HG03565 (cell line): ENCODE measurements around the gene TATDN2.
"Not testable (repeated sequence)": the region's sequence is repeated elsewhere in the genome, so short reads cannot be mapped to it uniquely, and the experiment has no call there.

Experiments
- ATAC-seq: cut with Tn5 transposase; IDR thresholded peaks from one replicate; pipeline ENCODE4 v1.9.1; 2021; ENCODE audit warnings: mild to moderate bottlenecking, moderate library complexity; ENCODE audit not compliant: unreplicated experiment

TATDN2 gene

DNA sequence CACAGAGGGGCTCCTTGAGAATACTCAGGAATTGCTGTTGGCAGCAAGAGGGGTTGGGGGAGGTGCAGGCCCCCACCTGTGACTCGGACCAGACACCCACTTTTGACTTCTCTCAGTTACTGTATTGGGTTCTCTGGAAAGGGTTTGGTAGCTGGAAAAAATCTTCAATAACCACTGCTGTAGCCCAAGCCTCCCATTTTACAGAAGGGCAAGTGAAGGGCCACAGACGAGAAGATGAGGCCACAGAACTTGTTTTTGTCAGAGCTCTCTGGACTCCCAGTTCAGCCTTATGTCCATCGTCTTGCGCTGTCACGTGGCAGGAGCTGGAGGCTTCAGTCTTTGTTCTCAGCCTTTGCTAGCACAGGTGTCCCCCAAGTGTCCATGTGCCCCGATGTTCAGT lies 12.7 kb upstream of the TATDN2 start:
- ATAC-seq, result no peak

GRCh38 chr3:10238345-10239183 lies 9.7 kb upstream of the TATDN2 start:
- no peak for ATAC-seq

- ATAC-seq, result no peak
Observed at GRCh38 chr3:10240799-10241198, 7.5 kb upstream of the TATDN2 start.

- ATAC-seq, result no peak
Observed at GRCh38 chr3:10242182-10243065, 5.8 kb upstream of the TATDN2 start.

- no peak for ATAC-seq
Observed at GRCh38 chr3:10244009-10244408, 4.2 kb upstream of the TATDN2 start.

DNA sequence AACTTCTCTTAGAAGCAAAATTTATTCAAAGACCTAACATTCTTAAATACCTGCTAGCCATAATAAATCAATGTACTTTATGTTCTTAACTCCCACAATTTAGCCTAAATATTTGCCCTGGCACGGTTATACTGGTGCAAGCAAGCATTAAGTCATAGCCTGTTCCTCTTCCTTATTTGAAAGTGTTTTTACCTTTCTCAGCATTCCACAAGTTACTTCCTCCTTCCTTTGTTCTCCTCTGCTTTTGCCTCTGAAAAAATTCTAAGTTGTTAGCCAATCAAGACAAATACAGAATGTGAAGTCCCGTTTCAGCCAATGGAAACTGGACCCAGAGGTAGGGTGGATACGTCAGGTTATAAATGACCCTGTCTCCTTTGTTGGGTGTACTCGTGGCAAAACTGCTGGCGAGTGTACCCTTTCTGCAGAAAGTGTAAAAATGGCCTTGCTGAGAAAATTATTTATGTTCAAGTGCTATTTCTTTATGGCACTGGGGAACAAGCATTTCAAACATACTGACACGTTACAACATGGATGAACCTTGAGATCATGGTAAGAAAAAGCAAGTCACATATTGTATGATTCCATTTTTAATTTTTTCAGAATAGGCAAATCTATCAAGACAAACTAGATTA lies 3.1 kb upstream of the TATDN2 start:
- no peak for ATAC-seq

GRCh38 chr3:10247679-10248183 lies 528 bp upstream of the TATDN2 start:
- no peak for ATAC-seq

GRCh38 chr3:10248984-10249748 lies 907 bp downstream of the TATDN2 start:
- no peak for ATAC-seq

GRCh38 chr3:10249833-10250232 lies 1.6 kb downstream of the TATDN2 start:
- no peak for ATAC-seq

DNA sequence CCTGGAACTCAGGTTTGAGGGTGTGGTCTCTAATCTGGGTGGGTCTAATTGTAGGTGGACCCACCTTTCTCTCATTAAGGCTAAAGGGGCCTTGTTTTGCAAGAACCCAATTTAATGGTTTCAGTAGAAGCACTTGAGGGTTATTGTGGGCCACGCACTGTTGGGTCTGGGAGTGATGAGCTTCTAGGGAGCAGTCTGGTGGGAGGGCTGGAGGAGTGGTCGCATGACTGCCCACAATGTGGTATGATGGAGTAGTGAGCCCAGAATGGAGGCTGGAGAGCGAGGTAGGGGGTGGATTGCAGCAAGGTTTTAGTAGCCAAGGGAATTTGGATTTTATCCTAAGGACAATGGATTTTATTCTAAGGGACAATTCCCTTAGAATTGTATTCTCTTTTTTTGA lies 2.7 kb downstream of the TATDN2 start:
- no peak for ATAC-seq

DNA sequence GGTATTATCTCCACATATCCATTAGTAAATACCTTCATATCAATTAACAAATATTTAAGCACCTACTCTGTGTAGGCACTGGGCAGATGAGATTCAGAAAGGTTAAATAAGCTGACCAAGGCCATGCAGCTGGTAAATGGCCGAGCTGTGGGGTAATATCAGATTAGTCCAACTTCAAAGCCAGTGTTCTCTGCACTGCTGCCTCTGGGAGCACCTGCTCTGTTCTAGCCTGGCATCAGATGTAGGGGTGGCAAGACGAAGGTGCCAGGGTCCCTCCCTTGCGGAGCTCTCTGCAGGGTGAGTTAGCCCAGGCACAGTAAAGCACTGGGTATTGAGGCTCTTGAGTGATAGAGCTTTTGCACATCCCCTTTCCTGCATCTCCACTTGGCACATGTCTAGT lies 5.5 kb downstream of the TATDN2 start:
- ATAC-seq, result no peak

DNA sequence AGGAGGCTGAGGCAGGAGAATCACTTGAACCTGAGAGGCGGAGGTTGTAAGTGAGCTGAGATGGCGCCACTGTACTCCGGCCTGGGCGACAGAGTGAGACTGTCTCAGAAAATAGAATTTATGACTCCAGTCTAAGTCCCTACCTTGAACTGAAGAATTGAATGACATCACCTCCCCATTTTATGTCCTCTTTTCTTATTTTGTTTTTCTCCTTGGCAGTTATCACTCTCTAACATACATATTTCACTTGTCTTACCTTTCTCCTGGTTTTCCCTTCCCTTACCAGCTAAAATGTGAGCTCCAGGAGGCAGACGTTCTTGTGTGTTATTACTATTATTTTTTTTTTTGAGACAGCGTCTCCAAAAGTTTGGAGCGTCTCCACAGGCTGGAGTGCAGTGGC lies 7.6 kb downstream of the TATDN2 start:
- ATAC-seq, result no peak

DNA sequence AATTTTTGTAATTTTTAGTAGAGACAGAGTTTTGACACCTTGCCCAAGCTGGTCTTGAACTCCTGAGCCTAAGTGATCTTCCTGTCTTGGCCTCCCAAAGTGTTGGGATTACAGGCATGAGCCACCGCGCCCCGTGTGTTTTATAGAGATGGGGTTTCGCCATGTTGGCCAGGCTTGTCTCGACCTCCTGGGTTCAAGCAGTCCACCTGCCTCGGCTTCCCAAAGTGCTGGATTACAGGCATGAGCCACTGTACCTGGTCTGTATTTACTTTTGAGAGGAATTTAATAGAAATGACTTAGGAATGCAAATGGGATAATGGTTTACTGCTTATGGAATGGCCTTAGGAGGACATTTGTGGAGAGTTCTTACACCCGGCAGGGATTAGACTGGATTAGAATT lies 10.8 kb downstream of the TATDN2 start:
- no peak for ATAC-seq

GRCh38 chr3:10259798-10260197 lies 11.5 kb downstream of the TATDN2 start:
- ATAC-seq, result no peak

DNA sequence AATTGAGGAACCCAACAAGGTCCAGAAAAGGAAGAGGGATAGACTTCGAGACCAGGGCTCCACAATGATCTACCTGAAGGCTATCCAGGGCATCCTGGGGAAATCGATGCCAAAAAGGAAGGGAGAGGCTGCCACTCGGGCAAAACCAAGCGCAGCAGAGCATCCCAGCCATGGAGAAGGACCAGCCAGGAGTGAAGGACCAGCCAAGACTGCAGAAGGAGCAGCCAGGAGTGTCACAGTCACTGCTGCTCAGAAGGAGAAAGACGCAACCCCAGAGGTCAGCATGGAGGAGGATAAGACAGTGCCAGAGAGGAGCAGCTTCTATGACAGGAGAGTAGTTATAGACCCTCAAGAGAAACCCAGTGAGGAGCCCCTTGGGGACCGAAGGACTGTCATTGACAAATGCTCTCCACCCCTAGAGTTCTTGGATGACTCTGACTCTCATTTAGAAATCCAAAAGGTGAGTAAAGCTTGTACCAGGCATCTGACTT lies 12.0 kb downstream of the TATDN2 start:
- ATAC-seq, result no peak

- no peak for ATAC-seq
Observed at GRCh38 chr3:10262027-10262426, 13.8 kb downstream of the TATDN2 start.

DNA sequence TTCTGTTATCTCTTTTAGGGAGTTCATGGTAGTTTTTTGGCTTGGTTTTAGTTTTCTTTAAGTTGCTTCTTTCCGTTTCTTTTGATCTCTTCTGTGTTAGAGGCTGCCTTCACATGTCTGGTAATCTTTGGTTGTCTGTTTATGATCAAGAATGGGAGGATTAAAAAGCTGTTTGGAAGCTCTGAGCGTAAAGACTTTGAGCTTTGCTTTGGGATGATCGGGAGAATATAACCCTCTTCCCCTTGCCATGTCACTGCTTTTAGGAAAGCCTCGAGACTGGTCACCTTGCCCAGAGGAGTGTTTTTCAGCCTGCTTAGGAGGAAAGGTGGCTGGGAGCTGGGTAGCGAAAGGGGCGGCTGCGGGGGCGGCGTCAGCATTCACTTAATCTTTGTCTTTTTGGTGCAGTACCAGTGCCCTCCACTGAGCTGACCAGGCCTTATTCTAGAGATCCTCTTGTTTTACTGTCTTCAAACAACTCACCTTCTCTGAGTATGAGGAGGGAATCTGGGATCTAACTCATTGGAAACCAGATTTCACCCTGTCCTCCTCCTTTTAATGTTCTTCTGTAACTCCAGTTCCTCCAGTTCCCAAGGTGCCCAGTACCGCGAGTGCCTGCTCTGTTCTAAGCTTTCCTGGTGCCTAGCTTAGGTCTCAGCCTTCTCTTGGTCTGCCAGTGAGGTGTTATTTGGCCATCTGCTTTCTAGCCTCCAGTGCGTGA lies 15.5 kb downstream of the TATDN2 start:
- no peak for ATAC-seq

GRCh38 chr3:10265833-10266232 lies 17.6 kb downstream of the TATDN2 start:
- ATAC-seq, result no peak

- ATAC-seq, result not testable (repeated sequence)
Observed at GRCh38 chr3:10266936-10267335, 18.7 kb downstream of the TATDN2 start.

DNA sequence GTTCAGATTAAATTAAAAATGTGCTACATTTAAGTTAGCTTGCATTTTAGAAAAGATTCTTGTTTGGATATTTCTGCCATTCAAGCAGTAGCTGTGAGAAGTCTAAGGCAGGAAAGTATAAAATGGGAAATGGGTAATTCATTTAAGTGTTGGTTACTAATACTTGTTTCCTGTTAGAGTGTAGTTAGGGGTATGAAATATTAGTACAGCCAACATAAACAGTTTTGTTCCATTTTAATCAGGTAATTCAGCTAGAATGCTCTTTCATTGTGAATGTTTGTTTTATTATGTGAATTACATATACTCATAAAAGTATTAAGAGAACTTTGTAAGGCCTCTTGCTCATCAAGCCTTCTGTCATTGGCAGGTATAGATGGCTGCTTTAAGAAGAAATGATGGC lies 19.9 kb downstream of the TATDN2 start:
- ATAC-seq, result no peak
